Prostate gland (tissue), 2 donors: ENCODE results near the gene ABCC4.

Experiments used
- CTCF ChIP-seq, 4 experiments: fragments of 200-600 bp in 2 of 4; fragments of 450-650 bp in 2 of 4; sonication (generic) in 2 of 4; IDR thresholded peaks; 1 replicate in 3 of 4; 2 replicates in 1 of 4; pipeline ENCODE4 v1.5.1; 2016 to 2019; ENCODE audit warnings: antibody characterized with exemption in 4 of 4, mild to moderate bottlenecking in 2 of 4, moderate library complexity in 2 of 4
- POLR2A ChIP-seq: fragments of 450-650 bp; IDR thresholded peaks from one replicate; pipeline ENCODE4 v1.6.1; 2016; ENCODE audit warnings: antibody characterized with exemption, mild to moderate bottlenecking

GRCh38 chr13:94988654-94989053 lies 312.6 kb downstream of the ABCC4 start:
- no peak for TF ChIP-seq CTCF (IDR thresholded peaks at IDR 0.05)
- no peak for TF ChIP-seq POLR2A
